ENCODE measurements around the gene LRRN3.

- TF ChIP-seq POLR2AphosphoS5 (IDR thresholded peaks at IDR 0.05; ENCODE audit: low read depth, low read length) (no peak), TAF1 (IDR thresholded peaks at IDR 0.05; ENCODE audit: borderline replicate concordance, insufficient read depth, low read length) (no peak), REST (IDR thresholded peaks at IDR 0.05; ENCODE audit: insufficient read depth in 1 of 2, low read depth in 2 of 2, low read length in 2 of 2) (no peak), FOXP2 (optimal IDR thresholded peaks at IDR 0.05; ENCODE audit: borderline replicate concordance, extremely low read depth, extremely low read length, insufficient read depth) (no peak), SIN3A (IDR thresholded peaks at IDR 0.05; ENCODE audit: borderline replicate concordance, insufficient read depth, low read length) (no peak)
These were observed 849 bp downstream of the LRRN3 start for GRCh38 chr7:111091593-111092358.
